H1 (cell line): ENCODE results near the gene STBD1. TPM values are rescaled to one million over a fixed set of nuclear protein-coding genes. Genes with fewer than 3 reads are reported as not detected.

ENCODE experiments used
- EGR1 ChIP-seq: IDR thresholded peaks from 2 replicates; pipeline ENCODE4 v1.6.1; 2011; ENCODE audit warnings: low read depth, low read length, borderline replicate concordance
- EP300 ChIP-seq, 2 experiments: IDR thresholded peaks; 1 replicate in 1 of 2; 2 replicates in 1 of 2; pipeline ENCODE4 v1.6.1; 2011 to 2012; ENCODE audit warnings: low read depth in 2 of 2, low read length in 2 of 2, mild to moderate bottlenecking in 2 of 2, borderline replicate concordance in 1 of 2, inconsistent platforms in 1 of 2, moderate library complexity in 1 of 2
- KDM1A ChIP-seq: fragments of 200-600, 300-600 bp; sonication (generic); IDR thresholded peaks from 2 replicates; pipeline ENCODE4 v1.7.1; 2016; ENCODE audit warnings: mild to moderate bottlenecking, low read length, borderline replicate concordance
- RXRA ChIP-seq: IDR thresholded peaks from 2 replicates; pipeline ENCODE4 v1.6.1; 2011; ENCODE audit warnings: low read depth, mild to moderate bottlenecking, low read length, moderate library complexity; ENCODE audit not compliant: insufficient read depth
- SP1 ChIP-seq: IDR thresholded peaks from 2 replicates; pipeline ENCODE4 v1.6.1; 2011; ENCODE audit warnings: low read depth, low read length
- SRF ChIP-seq: IDR thresholded peaks from 2 replicates; pipeline ENCODE4 v1.6.1; 2011; ENCODE audit warnings: mild to moderate bottlenecking, low read depth, low read length, moderate library complexity
- ZNF274 ChIP-seq: IDR thresholded peaks from 2 replicates; pipeline ENCODE4 v1.7.0; 2012; ENCODE audit warnings: low read length, borderline replicate concordance; ENCODE audit errors: extremely low read depth
- polyA plus RNA-seq, 7 experiments: library from polyadenylated mRNA; depleted of rRNA in 3 of 7; stranded (reverse) in 5 of 7; unstranded in 2 of 7; fragments of >200 nt in 5 of 7; fragments of 200-250 nt in 2 of 7; gene quantifications; 1 replicate in 5 of 7; 2 replicates in 1 of 7; 4 replicates in 1 of 7; pipeline versions ENCODE4 v1.2.1 to v1.2.3, GENCODE V29; 2011 to 2013; ENCODE audit warnings: missing spikeins in 2 of 7, mixed read lengths in 2 of 7
- total RNA-seq: library from RNA; stranded (reverse); fragmentation: NEBNext Ultra II Directional; extraction: Animal tissue kit (Norgen Biotek cat#: 25700); gene quantifications from 2 replicates; pipeline ENCODE4 v1.2.1, GENCODE V29; 2021
- TF ChIP-seq, protein P1 (sequence below): fragments of 300-600 bp; sonication (generic); IDR thresholded peaks from 2 replicates; pipeline ENCODE4 v1.7.1; 2012; ENCODE audit warnings: low read length, moderate library complexity, mild to moderate bottlenecking, inconsistent platforms; ENCODE audit not compliant: insufficient replicate concordance

Gene STBD1
- total and polyA plus RNA-seq, 2 of the 8 experiments (the other 6 are each of a cell fraction or from before 2014, with no cell fraction given): 0.45 to 1.7 TPM

DNA sequence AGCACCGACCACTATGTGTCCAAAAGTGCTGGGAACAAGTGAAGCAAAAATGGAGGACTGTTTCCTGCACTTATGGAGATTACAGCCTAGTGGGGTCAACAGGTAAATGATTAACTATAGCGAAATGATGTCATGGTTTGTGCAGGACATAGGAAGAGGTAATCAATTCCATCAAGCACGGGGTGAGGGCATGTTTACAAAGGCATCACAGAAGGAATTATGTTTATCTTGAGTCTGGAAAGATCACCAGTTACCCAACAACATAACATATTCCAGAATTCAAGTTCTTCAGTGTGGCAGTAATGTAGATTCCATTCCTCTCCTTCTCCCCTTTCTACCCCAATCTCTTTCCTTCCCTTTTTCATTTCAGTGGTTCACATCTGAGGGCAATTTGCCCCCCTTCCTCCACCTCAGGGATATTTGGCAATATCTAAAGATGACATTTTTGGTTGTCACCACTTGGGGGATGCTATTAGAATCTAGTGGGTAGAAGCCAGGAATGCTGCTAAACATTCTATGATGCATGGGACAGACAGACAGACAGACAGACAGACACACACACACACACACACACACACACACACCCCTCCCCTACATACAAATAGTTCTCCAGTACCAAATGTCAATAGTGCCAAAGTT is 30.9 kb upstream of the STBD1 start (continued):
- no peak for TF ChIP-seq EGR1
- TF ChIP-seq RXRA: no peak
- no peak for TF ChIP-seq KDM1A
- no peak for TF ChIP-seq SRF
- no peak for TF ChIP-seq SP1
- no peak for TF ChIP-seq ZNF274
- no peak for TF ChIP-seq EP300 (IDR thresholded peaks at IDR 0.05; ENCODE audit: borderline replicate concordance in 1 of 2, low read depth in 2 of 2, low read length in 2 of 2)
- TF ChIP-seq, protein P1, sequence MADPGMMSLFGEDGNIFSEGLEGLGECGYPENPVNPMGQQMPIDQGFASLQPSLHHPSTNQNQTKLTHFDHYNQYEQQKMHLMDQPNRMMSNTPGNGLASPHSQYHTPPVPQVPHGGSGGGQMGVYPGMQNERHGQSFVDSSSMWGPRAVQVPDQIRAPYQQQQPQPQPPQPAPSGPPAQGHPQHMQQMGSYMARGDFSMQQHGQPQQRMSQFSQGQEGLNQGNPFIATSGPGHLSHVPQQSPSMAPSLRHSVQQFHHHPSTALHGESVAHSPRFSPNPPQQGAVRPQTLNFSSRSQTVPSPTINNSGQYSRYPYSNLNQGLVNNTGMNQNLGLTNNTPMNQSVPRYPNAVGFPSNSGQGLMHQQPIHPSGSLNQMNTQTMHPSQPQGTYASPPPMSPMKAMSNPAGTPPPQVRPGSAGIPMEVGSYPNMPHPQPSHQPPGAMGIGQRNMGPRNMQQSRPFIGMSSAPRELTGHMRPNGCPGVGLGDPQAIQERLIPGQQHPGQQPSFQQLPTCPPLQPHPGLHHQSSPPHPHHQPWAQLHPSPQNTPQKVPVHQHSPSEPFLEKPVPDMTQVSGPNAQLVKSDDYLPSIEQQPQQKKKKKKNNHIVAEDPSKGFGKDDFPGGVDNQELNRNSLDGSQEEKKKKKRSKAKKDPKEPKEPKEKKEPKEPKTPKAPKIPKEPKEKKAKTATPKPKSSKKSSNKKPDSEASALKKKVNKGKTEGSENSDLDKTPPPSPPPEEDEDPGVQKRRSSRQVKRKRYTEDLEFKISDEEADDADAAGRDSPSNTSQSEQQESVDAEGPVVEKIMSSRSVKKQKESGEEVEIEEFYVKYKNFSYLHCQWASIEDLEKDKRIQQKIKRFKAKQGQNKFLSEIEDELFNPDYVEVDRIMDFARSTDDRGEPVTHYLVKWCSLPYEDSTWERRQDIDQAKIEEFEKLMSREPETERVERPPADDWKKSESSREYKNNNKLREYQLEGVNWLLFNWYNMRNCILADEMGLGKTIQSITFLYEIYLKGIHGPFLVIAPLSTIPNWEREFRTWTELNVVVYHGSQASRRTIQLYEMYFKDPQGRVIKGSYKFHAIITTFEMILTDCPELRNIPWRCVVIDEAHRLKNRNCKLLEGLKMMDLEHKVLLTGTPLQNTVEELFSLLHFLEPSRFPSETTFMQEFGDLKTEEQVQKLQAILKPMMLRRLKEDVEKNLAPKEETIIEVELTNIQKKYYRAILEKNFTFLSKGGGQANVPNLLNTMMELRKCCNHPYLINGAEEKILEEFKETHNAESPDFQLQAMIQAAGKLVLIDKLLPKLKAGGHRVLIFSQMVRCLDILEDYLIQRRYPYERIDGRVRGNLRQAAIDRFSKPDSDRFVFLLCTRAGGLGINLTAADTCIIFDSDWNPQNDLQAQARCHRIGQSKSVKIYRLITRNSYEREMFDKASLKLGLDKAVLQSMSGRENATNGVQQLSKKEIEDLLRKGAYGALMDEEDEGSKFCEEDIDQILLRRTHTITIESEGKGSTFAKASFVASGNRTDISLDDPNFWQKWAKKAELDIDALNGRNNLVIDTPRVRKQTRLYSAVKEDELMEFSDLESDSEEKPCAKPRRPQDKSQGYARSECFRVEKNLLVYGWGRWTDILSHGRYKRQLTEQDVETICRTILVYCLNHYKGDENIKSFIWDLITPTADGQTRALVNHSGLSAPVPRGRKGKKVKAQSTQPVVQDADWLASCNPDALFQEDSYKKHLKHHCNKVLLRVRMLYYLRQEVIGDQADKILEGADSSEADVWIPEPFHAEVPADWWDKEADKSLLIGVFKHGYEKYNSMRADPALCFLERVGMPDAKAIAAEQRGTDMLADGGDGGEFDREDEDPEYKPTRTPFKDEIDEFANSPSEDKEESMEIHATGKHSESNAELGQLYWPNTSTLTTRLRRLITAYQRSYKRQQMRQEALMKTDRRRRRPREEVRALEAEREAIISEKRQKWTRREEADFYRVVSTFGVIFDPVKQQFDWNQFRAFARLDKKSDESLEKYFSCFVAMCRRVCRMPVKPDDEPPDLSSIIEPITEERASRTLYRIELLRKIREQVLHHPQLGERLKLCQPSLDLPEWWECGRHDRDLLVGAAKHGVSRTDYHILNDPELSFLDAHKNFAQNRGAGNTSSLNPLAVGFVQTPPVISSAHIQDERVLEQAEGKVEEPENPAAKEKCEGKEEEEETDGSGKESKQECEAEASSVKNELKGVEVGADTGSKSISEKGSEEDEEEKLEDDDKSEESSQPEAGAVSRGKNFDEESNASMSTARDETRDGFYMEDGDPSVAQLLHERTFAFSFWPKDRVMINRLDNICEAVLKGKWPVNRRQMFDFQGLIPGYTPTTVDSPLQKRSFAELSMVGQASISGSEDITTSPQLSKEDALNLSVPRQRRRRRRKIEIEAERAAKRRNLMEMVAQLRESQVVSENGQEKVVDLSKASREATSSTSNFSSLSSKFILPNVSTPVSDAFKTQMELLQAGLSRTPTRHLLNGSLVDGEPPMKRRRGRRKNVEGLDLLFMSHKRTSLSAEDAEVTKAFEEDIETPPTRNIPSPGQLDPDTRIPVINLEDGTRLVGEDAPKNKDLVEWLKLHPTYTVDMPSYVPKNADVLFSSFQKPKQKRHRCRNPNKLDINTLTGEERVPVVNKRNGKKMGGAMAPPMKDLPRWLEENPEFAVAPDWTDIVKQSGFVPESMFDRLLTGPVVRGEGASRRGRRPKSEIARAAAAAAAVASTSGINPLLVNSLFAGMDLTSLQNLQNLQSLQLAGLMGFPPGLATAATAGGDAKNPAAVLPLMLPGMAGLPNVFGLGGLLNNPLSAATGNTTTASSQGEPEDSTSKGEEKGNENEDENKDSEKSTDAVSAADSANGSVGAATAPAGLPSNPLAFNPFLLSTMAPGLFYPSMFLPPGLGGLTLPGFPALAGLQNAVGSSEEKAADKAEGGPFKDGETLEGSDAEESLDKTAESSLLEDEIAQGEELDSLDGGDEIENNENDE: no peak
- TF ChIP-seq, all 59 proteins: peak for 0
